Fibroblast of lung (primary cell): ENCODE results near the gene ZNF148. TPM values are rescaled to one million over a fixed set of nuclear protein-coding genes. Genes with fewer than 3 reads are reported as not detected.
A peak's percentile ranks its signal among the peaks of the same experiment; 100 is the strongest.

Source experiments
- DNase-seq, 2 donors: peaks; one replicate each; pipeline versions ENCODE4 v3.0.0 to v3.0.0-alpha.2; 2010; ENCODE audit warnings: low read depth in 2 of 2
- H2AFZ ChIP-seq: 2 replicates; pipeline ENCODE4 v1.5.1; 2012; ENCODE audit warnings: low read length, control low read depth, inconsistent platforms
- H3K27ac ChIP-seq: 2 replicates; pipeline ENCODE4 v1.5.1; 2011; ENCODE audit warnings: low read length, control low read depth; ENCODE audit not compliant: insufficient read depth
- H3K27me3 ChIP-seq: 2 replicates; pipeline ENCODE4 v1.5.1; 2011; ENCODE audit warnings: mild to moderate bottlenecking, low read length; ENCODE audit not compliant: control insufficient read depth, insufficient read depth
- H3K36me3 ChIP-seq: 2 replicates; pipeline ENCODE4 v1.5.1; 2011; ENCODE audit warnings: low read length; ENCODE audit not compliant: control insufficient read depth, insufficient read depth
- H3K4me1 ChIP-seq: 2 replicates; pipeline ENCODE4 v1.5.1; 2011; ENCODE audit warnings: low read length; ENCODE audit not compliant: control insufficient read depth, insufficient read depth; ENCODE audit errors: extremely low read depth
- H3K4me2 ChIP-seq: 2 replicates; pipeline ENCODE4 v1.5.1; 2011; ENCODE audit warnings: low read length, control low read depth; ENCODE audit not compliant: insufficient read depth; ENCODE audit errors: extremely low read depth
- H3K4me3 ChIP-seq, 4 experiments: fragments of 200-600 bp in 1 of 4; sonication (generic) in 1 of 4; replicated peaks in 1 of 4; 2 replicates each; pipeline ENCODE4 v1.5.1; 2011 to 2016; ENCODE audit warnings: low read length in 4 of 4, low read depth in 3 of 4, mild to moderate bottlenecking in 3 of 4, control low read depth in 2 of 4, inconsistent platforms in 1 of 4, mixed read lengths in 1 of 4; ENCODE audit not compliant: insufficient read depth in 1 of 4; ENCODE audit errors: control extremely low read depth in 1 of 4
- H3K79me2 ChIP-seq: 2 replicates; pipeline ENCODE4 v1.5.1; 2012; ENCODE audit warnings: mild to moderate bottlenecking, low read length, inconsistent platforms; ENCODE audit not compliant: control insufficient read depth, insufficient read depth
- H3K9ac ChIP-seq: 2 replicates; pipeline ENCODE4 v1.5.1; 2011; ENCODE audit warnings: mild to moderate bottlenecking, low read length, control low read depth; ENCODE audit not compliant: insufficient read depth
- H3K9me3 ChIP-seq: 2 replicates; pipeline ENCODE4 v1.5.1; 2012; ENCODE audit warnings: low read depth, low read length; ENCODE audit not compliant: control insufficient read depth, insufficient read depth
- H4K20me1 ChIP-seq: 2 replicates; pipeline ENCODE4 v1.5.1; 2011; ENCODE audit warnings: low read length; ENCODE audit not compliant: control insufficient read depth, insufficient read depth; ENCODE audit errors: extremely low read depth
- EZH2 ChIP-seq: IDR thresholded peaks from 2 replicates; pipeline ENCODE4 v1.5.1; 2012; ENCODE audit warnings: low read length, control low read depth, mild to moderate bottlenecking; ENCODE audit errors: missing control alignments
- polyA plus RNA-seq, 2 donors: library from polyadenylated mRNA; depleted of rRNA in 1 of 2; stranded (reverse) in 1 of 2; unstranded in 1 of 2; fragments of >200 nt; gene quantifications; 2 replicates each; pipeline ENCODE4 v1.2.1, GENCODE V29; 2011 to 2012; ENCODE audit warnings: missing spikeins in 1 of 2
- total RNA-seq: library from RNA; depleted of rRNA; stranded (reverse); fragments of >200 nt; gene quantifications from 2 replicates; pipeline ENCODE4 v1.2.1, GENCODE V29; 2014
- TF ChIP-seq, protein P1 (sequence below), 2 donors: IDR thresholded peaks in 1 of 2; conservative IDR thresholded peaks in 1 of 2; 1 replicate in 1 of 2; 2 replicates in 1 of 2; pipeline ENCODE4 v1.5.1; 2011 to 2012; ENCODE audit warnings: low read length in 2 of 2, control low read depth in 1 of 2, inconsistent platforms in 1 of 2, low read depth in 1 of 2, mild to moderate bottlenecking in 1 of 2

ZNF148 gene
- total and polyA plus RNA-seq, 2 donors (not counting 1 experiment from before 2014, with no cell fraction given), result 37.7 to 41.3 TPM

DNA sequence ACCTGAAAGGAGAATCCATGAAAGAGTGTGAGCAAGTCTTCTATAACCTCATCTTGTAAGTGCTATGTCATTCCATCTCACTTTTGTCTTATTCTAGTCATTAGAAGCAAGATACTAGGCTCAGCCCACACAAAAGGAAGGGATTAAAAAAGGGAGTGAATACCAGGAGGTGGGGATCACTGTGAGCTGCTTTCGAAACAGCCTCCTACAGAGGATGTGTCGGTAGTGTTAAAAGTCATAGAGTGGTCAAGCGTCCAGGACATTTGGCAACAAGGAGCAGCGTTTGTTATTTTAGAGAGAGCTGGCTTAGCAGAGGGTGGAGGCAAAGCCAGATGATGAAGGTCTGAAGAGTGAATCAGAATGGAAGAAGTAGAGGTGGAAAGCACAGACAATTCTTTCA lies 11.7 kb upstream of the ZNF148 start:
- no peak overlapping the region for H2AFZ ChIP-seq
- DNase-seq, result peak; percentile 71 to 80
- H3K4me3 ChIP-seq, result no peak overlapping the region
- TF ChIP-seq EZH2, result no peak
- TF ChIP-seq, protein P1, sequence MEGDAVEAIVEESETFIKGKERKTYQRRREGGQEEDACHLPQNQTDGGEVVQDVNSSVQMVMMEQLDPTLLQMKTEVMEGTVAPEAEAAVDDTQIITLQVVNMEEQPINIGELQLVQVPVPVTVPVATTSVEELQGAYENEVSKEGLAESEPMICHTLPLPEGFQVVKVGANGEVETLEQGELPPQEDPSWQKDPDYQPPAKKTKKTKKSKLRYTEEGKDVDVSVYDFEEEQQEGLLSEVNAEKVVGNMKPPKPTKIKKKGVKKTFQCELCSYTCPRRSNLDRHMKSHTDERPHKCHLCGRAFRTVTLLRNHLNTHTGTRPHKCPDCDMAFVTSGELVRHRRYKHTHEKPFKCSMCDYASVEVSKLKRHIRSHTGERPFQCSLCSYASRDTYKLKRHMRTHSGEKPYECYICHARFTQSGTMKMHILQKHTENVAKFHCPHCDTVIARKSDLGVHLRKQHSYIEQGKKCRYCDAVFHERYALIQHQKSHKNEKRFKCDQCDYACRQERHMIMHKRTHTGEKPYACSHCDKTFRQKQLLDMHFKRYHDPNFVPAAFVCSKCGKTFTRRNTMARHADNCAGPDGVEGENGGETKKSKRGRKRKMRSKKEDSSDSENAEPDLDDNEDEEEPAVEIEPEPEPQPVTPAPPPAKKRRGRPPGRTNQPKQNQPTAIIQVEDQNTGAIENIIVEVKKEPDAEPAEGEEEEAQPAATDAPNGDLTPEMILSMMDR (conservative IDR thresholded peaks at IDR 0.05 in 1 of 2, IDR thresholded peaks at IDR 0.05 in 1 of 2; ENCODE audit: low read depth in 1 of 2, low read length in 2 of 2), result no peak
- H3K4me1 ChIP-seq, result peaks cover 2% of the 10 kb centered on the region
- no peaks in the 10 kb centered on the region for H3K79me2 ChIP-seq
- no peaks in the 10 kb centered on the region for H3K36me3 ChIP-seq
- H3K9me3 ChIP-seq, result no peaks in the 10 kb centered on the region
- H3K4me2 ChIP-seq, result no peak overlapping the region
- H3K9ac ChIP-seq, result no peak overlapping the region
- H3K27me3 ChIP-seq, result no peaks in the 10 kb centered on the region
- H4K20me1 ChIP-seq, result no peaks in the 10 kb centered on the region
- H3K27ac ChIP-seq, result no peak overlapping the region

DNA sequence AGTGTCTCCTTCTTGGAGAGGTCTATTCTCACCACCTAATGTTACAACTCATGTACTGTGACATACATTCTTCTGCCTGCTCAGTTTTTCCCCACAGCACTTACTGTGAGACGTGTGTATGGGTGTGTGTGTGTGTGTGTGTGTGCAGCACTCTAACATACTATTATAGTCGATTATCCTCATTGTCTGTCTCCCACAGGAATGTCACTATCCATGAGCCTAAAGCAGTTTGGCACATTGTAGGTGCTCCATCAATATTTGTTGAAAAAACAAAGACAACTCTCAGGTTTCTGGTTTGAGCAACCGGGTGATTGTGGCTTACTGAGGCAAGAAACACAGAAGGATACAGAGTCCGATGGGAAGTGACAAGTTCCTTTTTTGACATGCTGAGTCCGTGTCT lies 8.6 kb upstream of the ZNF148 start:
- H3K36me3 ChIP-seq, result no peaks in the 10 kb centered on the region
- no peaks in the 10 kb centered on the region for H3K27me3 ChIP-seq
- peaks cover 2% of the 10 kb centered on the region for H3K4me1 ChIP-seq
- H3K9ac ChIP-seq, result no peak overlapping the region
- H2AFZ ChIP-seq, result no peak overlapping the region
- H3K4me2 ChIP-seq, result no peak overlapping the region
- no peaks in the 10 kb centered on the region for H4K20me1 ChIP-seq
- TF ChIP-seq, protein P1 (conservative IDR thresholded peaks at IDR 0.05 in 1 of 2, IDR thresholded peaks at IDR 0.05 in 1 of 2; ENCODE audit: low read depth in 1 of 2, low read length in 2 of 2), result no peak
- H3K9me3 ChIP-seq, result no peaks in the 10 kb centered on the region
- no peak for DNase-seq
- no peaks in the 10 kb centered on the region for H3K79me2 ChIP-seq
- no peak overlapping the region for H3K4me3 ChIP-seq
- H3K27ac ChIP-seq, result no peak overlapping the region

DNA sequence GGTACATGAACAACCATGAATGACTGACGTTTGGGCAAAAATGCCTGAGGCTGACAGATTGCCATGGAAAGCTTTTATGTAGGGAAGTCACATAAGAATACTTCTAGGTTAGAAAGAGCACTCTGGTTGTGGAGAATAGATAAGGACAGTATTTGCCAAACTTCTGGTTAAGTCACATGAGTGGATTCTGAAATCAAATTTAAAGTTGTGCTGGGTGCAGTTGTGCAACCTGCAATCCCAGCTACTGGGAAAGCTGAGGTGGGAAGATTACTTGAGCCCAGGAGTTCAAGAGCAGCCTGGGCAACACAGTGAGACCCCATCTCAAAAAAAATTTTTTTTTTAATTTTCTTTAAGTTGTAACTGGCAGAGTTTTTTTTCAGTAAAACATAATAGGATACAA lies 7.2 kb upstream of the ZNF148 start:
- no peak overlapping the region for H3K4me3 ChIP-seq
- no peak overlapping the region for H3K9ac ChIP-seq
- TF ChIP-seq, protein P1 (conservative IDR thresholded peaks at IDR 0.05 in 1 of 2, IDR thresholded peaks at IDR 0.05 in 1 of 2; ENCODE audit: low read depth in 1 of 2, low read length in 2 of 2), result no peak
- no peak for TF ChIP-seq EZH2
- no peaks in the 10 kb centered on the region for H3K79me2 ChIP-seq
- no peaks in the 10 kb centered on the region for H4K20me1 ChIP-seq
- H3K9me3 ChIP-seq, result no peaks in the 10 kb centered on the region
- DNase-seq, result no peak
- no peaks in the 10 kb centered on the region for H3K27me3 ChIP-seq
- H3K36me3 ChIP-seq, result no peaks in the 10 kb centered on the region
- peaks cover 2% of the 10 kb centered on the region for H3K4me1 ChIP-seq
- no peak overlapping the region for H3K27ac ChIP-seq
- no peak overlapping the region for H3K4me2 ChIP-seq
- no peak overlapping the region for H2AFZ ChIP-seq
